Thyroid gland (tissue), 4 donors: ENCODE data around the gene APOL6.

Source experiments
- CTCF ChIP-seq, 6 experiments: fragments of 200-600 bp in 3 of 6; fragments of 450-650 bp in 3 of 6; sonication (generic) in 3 of 6; IDR thresholded peaks; one replicate each; pipeline ENCODE4 v1.5.1; 2016 to 2019; ENCODE audit warnings: antibody characterized with exemption in 6 of 6, mild to moderate bottlenecking in 2 of 6, inconsistent platforms in 1 of 6, moderate library complexity in 1 of 6
- POLR2A ChIP-seq, 2 donors: fragments of 450-650 bp; IDR thresholded peaks; one replicate each; pipeline ENCODE4 v1.6.1; 2017; ENCODE audit warnings: antibody characterized with exemption in 2 of 2, mild to moderate bottlenecking in 2 of 2, moderate library complexity in 1 of 2

GRCh38 chr22:35608088-35608487 is 40.2 kb upstream of the APOL6 start:
- TF ChIP-seq CTCF (IDR thresholded peaks at IDR 0.05) (no peak), POLR2A (IDR thresholded peaks at IDR 0.05) (no peak)
